BJ (cell line): ENCODE results near the gene SPAG16. TPM values are rescaled to one million over a fixed set of nuclear protein-coding genes. Genes with fewer than 3 reads are reported as not detected.

Source experiments
- CTCF ChIA-PET: fragments of 350-600 bp; formaldehyde crosslinking; extraction: SDS; loops from one replicate; lab custom pipeline; 2021; ENCODE audit warnings: antibody characterized with exemption, inconsistent platforms; lab: Yijun Ruan, JAX
- POLR2A ChIA-PET: fragments of 300-600 bp; sonication (Branson Sonifier 250); formaldehyde crosslinking; extraction: SDS; loops from one replicate; lab custom pipeline; 2021; ENCODE audit warnings: antibody characterized with exemption; lab: Charles Lee
- DNase-seq: peaks from one replicate; pipeline ENCODE4 v3.0.0-alpha.2; 2011; ENCODE audit warnings: low read depth
- H3K27me3 ChIP-seq: 2 replicates; pipeline ENCODE4 v1.6.0; 2011; ENCODE audit warnings: low read length; ENCODE audit not compliant: control insufficient read depth, insufficient read depth
- H3K36me3 ChIP-seq: 2 replicates; pipeline ENCODE4 v1.5.1; 2011; ENCODE audit warnings: low read length; ENCODE audit not compliant: control insufficient read depth, insufficient read depth
- H3K4me3 ChIP-seq: 2 replicates; pipeline ENCODE4 v1.5.1; 2011; ENCODE audit warnings: low read depth, mild to moderate bottlenecking, control low read depth, low read length
- CTCF ChIP-seq: IDR thresholded peaks from 2 replicates; pipeline ENCODE4 v1.5.1; 2011; ENCODE audit warnings: low read depth, mild to moderate bottlenecking, control low read depth, inconsistent platforms, low read length, moderate library complexity; ENCODE audit not compliant: insufficient read depth
- polyA plus RNA-seq: library from polyadenylated mRNA; depleted of rRNA; stranded (reverse); fragments of >200 nt; gene quantifications from 2 replicates; pipeline ENCODE4 v1.2.3, GENCODE V29; 2011

Gene SPAG16
- polyA plus RNA-seq, 1 experiment: 11.0 TPM

GRCh38 chr2:214220251-214220650 lies 936.0 kb downstream of the SPAG16 start:
- Histone ChIP-seq H3K36me3 (no peaks in the 10 kb centered on the region), H3K4me3 (no peak overlapping the region), H3K27me3 (no peaks in the 10 kb centered on the region)
- POLR2A ChIA-PET: no interaction called here
- no peak for DNase-seq
- TF ChIP-seq CTCF: no peak
- CTCF ChIA-PET: no interaction called here

- Histone ChIP-seq H3K36me3 (no peaks in the 10 kb centered on the region), H3K4me3 (no peak overlapping the region), H3K27me3 (no peaks in the 10 kb centered on the region)
- POLR2A ChIA-PET: no interaction called here
- CTCF ChIA-PET: interaction anchor here (1.2 kb wide), 1 partner anchor 18 kb away, joined by 3 read pairs; no protein-coding TSS in a partner anchor
- no peak for DNase-seq
- no peak for TF ChIP-seq CTCF
These were observed 941.8 kb downstream of the SPAG16 start for GRCh38 chr2:214226061-214226460.

- POLR2A ChIA-PET: no interaction called here
- no peak for TF ChIP-seq CTCF
- DNase-seq: no peak
These were observed 948.0 kb downstream of the SPAG16 start for GRCh38 chr2:214232271-214232670.

GRCh38 chr2:214233164-214233563 lies 948.9 kb downstream of the SPAG16 start:
- H3K27me3 ChIP-seq: no peaks in the 10 kb centered on the region
- H3K4me3 ChIP-seq: no peak overlapping the region
- DNase-seq: no peak
- ChIA-PET POLR2A (no interaction called here), CTCF (no interaction called here)
- H3K36me3 ChIP-seq: no peaks in the 10 kb centered on the region
- TF ChIP-seq CTCF: no peak

More at GRCh38 chr2:214232271-214232670, 948.0 kb downstream of the SPAG16 start:
- Histone ChIP-seq H3K4me3 (no peak overlapping the region), H3K36me3 (no peaks in the 10 kb centered on the region), H3K27me3 (no peaks in the 10 kb centered on the region)
- CTCF ChIA-PET: no interaction called here

- no peaks in the 10 kb centered on the region for H3K36me3 ChIP-seq
- TF ChIP-seq CTCF: no peak
- H3K27me3 ChIP-seq: no peaks in the 10 kb centered on the region
- ChIA-PET POLR2A (no interaction called here), CTCF (no interaction called here)
- no peak for DNase-seq
- no peak overlapping the region for H3K4me3 ChIP-seq
These were observed 958.5 kb downstream of the SPAG16 start for GRCh38 chr2:214242797-214243196.
